GM23338 (cell line): ENCODE results near the gene GRK5. TPM values are rescaled to one million over a fixed set of nuclear protein-coding genes. Genes with fewer than 3 reads are reported as not detected.

Source experiments
- ATAC-seq: fragments of 200-7000 bp; cut with Tn5 transposase; 3 replicates; pipeline ENCODE4 v1.9.1; 2020
- DNase-seq: peaks from one replicate; pipeline ENCODE4 v3.0.0-alpha.2; 2015; ENCODE audit warnings: low spot score
- H2AFZ ChIP-seq: fragments of 200-600 bp; sonication (generic); 2 replicates; pipeline ENCODE4 v1.8.0; 2016; ENCODE audit warnings: antibody characterized with exemption, mild to moderate bottlenecking, moderate library complexity
- H3F3A ChIP-seq: fragments of 200-600 bp; sonication (generic); replicated peaks from 2 replicates; pipeline ENCODE4 v1.8.0; 2017; ENCODE audit warnings: antibody characterized with exemption, mixed run types, low read depth
- H3K27ac ChIP-seq: fragments of 200-600 bp; sonication (generic); 2 replicates; pipeline ENCODE4 v1.6.1; 2016; ENCODE audit warnings: low read depth
- H3K27me3 ChIP-seq: fragments of 200-600 bp; sonication (generic); 2 replicates; pipeline ENCODE4 v1.8.0; 2016; ENCODE audit warnings: mild to moderate bottlenecking, mixed run types, moderate library complexity; ENCODE audit not compliant: insufficient read depth
- H3K36me3 ChIP-seq: fragments of 200-600 bp; sonication (generic); 2 replicates; pipeline ENCODE4 v1.8.0; 2016; ENCODE audit warnings: mild to moderate bottlenecking; ENCODE audit not compliant: insufficient read depth
- H3K4me1 ChIP-seq: fragments of 200-600 bp; sonication (generic); 2 replicates; pipeline ENCODE4 v1.8.0; 2016; ENCODE audit warnings: mild to moderate bottlenecking, moderate library complexity; ENCODE audit not compliant: insufficient read depth
- H3K4me2 ChIP-seq: fragments of 200-600 bp; sonication (generic); 2 replicates; pipeline ENCODE4 v1.7.1; 2017; ENCODE audit warnings: mixed run types
- H3K4me3 ChIP-seq: fragments of 200-600 bp; sonication (generic); 2 replicates; pipeline ENCODE4 v1.6.1; 2016; ENCODE audit warnings: mixed run types
- H3K79me2 ChIP-seq: fragments of 200-600 bp; sonication (generic); replicated peaks from 2 replicates; pipeline ENCODE4 v1.8.0; 2017; ENCODE audit warnings: mild to moderate bottlenecking; ENCODE audit not compliant: insufficient read depth
- H3K9me2 ChIP-seq: fragments of 200-600 bp; sonication (generic); 2 replicates; pipeline ENCODE4 v1.8.0; 2017; ENCODE audit not compliant: insufficient read depth
- H4K20me1 ChIP-seq: fragments of 200-600 bp; sonication (generic); replicated peaks from 2 replicates; pipeline ENCODE4 v1.8.0; 2017; ENCODE audit warnings: mild to moderate bottlenecking; ENCODE audit not compliant: insufficient read depth
- H3K27ac Mint-ChIP-seq: 2 replicates; pipeline ENCODE4 v1.8.0; 2020; ENCODE audit warnings: inconsistent platforms, mild to moderate bottlenecking, moderate library complexity, mixed read lengths
- H3K27me3 Mint-ChIP-seq: 3 replicates; pipeline ENCODE4 v1.8.0; 2022; ENCODE audit warnings: low read depth, mild to moderate bottlenecking, moderate library complexity, mixed read lengths, inconsistent platforms; ENCODE audit not compliant: insufficient read depth, poor library complexity
- H3K36me3 Mint-ChIP-seq: 3 replicates; pipeline ENCODE4 v1.8.0; 2021; ENCODE audit warnings: low read depth, mild to moderate bottlenecking, inconsistent platforms, moderate library complexity, mixed read lengths
- H3K4me1 Mint-ChIP-seq: 3 replicates; pipeline ENCODE4 v1.8.0; 2020; ENCODE audit warnings: mild to moderate bottlenecking, inconsistent platforms, mixed read lengths
- H3K4me3 Mint-ChIP-seq: 3 replicates; pipeline ENCODE4 v1.8.0; 2021; ENCODE audit warnings: moderate library complexity, mild to moderate bottlenecking, inconsistent platforms, mixed read lengths
- H3K9me3 Mint-ChIP-seq: 3 replicates; pipeline ENCODE4 v1.8.0; 2020; ENCODE audit warnings: moderate library complexity, mild to moderate bottlenecking, inconsistent platforms, mixed read lengths
- CREB1 ChIP-seq: fragments of 250-450 bp; sonication (Bioruptor Pico); IDR thresholded peaks from 2 replicates; pipeline ENCODE4 v1.5.0; 2020; ENCODE audit warnings: low read depth, mild to moderate bottlenecking, moderate library complexity
- CTCF ChIP-seq, 2 experiments: fragments of 200-600 bp in 1 of 2; sonication (generic) in 1 of 2; conservative IDR thresholded peaks; 2 replicates each; pipeline versions ENCODE4 v1.5.1 to v1.6.1; 2016 to 2017; ENCODE audit warnings: antibody characterized with exemption in 2 of 2, low read depth in 2 of 2, mild to moderate bottlenecking in 2 of 2, moderate library complexity in 1 of 2
- ETS1 ChIP-seq: IDR thresholded peaks from 2 replicates; pipeline ENCODE4 v1.6.1; 2016; ENCODE audit warnings: antibody characterized with exemption
- EZH2 ChIP-seq: fragments of 200-600 bp; sonication (generic); IDR thresholded peaks from one replicate; pipeline ENCODE4 v1.8.0; 2017; ENCODE audit warnings: antibody characterized with exemption, mild to moderate bottlenecking, low read depth; ENCODE audit not compliant: unreplicated experiment
- EZH2phosphoT487 ChIP-seq: fragments of 200-600 bp; sonication (generic); IDR thresholded peaks from one replicate; pipeline ENCODE4 v1.8.1; 2018; ENCODE audit warnings: antibody characterized with exemption; ENCODE audit not compliant: unreplicated experiment
- JUNB ChIP-seq: IDR thresholded peaks from one replicate; pipeline ENCODE4 v1.6.1; 2016; ENCODE audit warnings: antibody characterized with exemption; ENCODE audit not compliant: unreplicated experiment
- NANOG ChIP-seq: IDR thresholded peaks from 2 replicates; pipeline ENCODE4 v1.6.1; 2016; ENCODE audit warnings: antibody characterized with exemption, borderline replicate concordance
- POLR2AphosphoS5 ChIP-seq: IDR thresholded peaks from 2 replicates; pipeline ENCODE4 v1.6.1; 2016; ENCODE audit warnings: antibody characterized with exemption, low read depth
- REST ChIP-seq: IDR thresholded peaks from one replicate; pipeline ENCODE4 v1.6.1; 2018; ENCODE audit warnings: antibody characterized with exemption; ENCODE audit not compliant: unreplicated experiment
- STAT1 ChIP-seq: IDR thresholded peaks from one replicate; pipeline ENCODE4 v1.6.1; 2016; ENCODE audit warnings: antibody characterized with exemption; ENCODE audit not compliant: unreplicated experiment
- ZNF114 ChIP-seq: fragments of 250-450 bp; sonication (Bioruptor Pico); IDR thresholded peaks from 2 replicates; pipeline ENCODE4 v1.5.0; 2020; ENCODE audit warnings: mild to moderate bottlenecking, moderate library complexity
- ZNF331 ChIP-seq: fragments of 250-450 bp; sonication (Bioruptor Pico); IDR thresholded peaks from 2 replicates; pipeline ENCODE4 v1.5.0; 2020; ENCODE audit warnings: low read depth, mild to moderate bottlenecking, moderate library complexity
- polyA plus RNA-seq: library from polyadenylated mRNA; unstranded; fragments of >200 nt; fragmentation: Nextera tagmentation; extraction: Ambion mirVana; gene quantifications from 2 replicates; pipeline ENCODE4 v1.2.1, GENCODE V29; 2016
- total RNA-seq: library from RNA; depleted of rRNA; stranded (reverse); fragments of >200 nt; shearing (Covaris generic); gene quantifications from 2 replicates; pipeline ENCODE4 v1.2.3, GENCODE V29; 2014
- TF ChIP-seq, protein P1 (sequence below): fragments of 250-450 bp; sonication (Bioruptor Pico); IDR thresholded peaks from 2 replicates; pipeline ENCODE4 v1.5.0; 2020; ENCODE audit warnings: mild to moderate bottlenecking, moderate library complexity

GRK5 gene
- total and polyA plus RNA-seq, 2 experiments from 2014 or later, result 0.53 to 2.0 TPM

DNA sequence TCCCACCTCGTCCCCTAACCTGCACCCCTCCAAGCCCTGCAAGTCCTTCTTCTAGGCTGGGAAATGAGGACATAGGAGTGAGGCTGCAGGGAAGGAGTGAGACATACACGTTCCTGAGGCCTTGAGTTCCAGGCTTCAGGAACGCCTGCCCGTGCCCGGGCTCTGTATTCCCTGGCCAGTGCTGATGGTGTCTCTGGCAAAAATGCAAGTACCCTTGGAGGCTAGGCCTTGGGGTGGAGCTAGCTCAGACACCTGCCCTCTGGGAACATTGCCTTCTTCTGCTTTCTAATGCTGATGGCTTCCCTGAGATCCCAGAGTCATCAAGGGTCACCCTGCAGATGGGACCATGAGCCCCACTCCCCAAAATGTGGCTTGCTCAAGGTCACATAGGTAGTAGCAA is 76.0 kb downstream of the GRK5 start:
- H3K27ac Mint-ChIP-seq, result no peak overlapping the region
- H4K20me1 ChIP-seq, result no peaks in the 10 kb centered on the region
- no peak overlapping the region for H2AFZ ChIP-seq
- DNase-seq, result no peak
- no peaks in the 10 kb centered on the region for H3K36me3 ChIP-seq
- no peaks in the 10 kb centered on the region for H3K79me2 ChIP-seq
- no peak overlapping the region for H3K4me3 ChIP-seq
- H3K4me2 ChIP-seq, result no peak overlapping the region
- H3K4me1 ChIP-seq, result no peaks in the 10 kb centered on the region
- no peaks in the 10 kb centered on the region for H3K27me3 ChIP-seq
- H3K4me3 Mint-ChIP-seq, result no peak overlapping the region
- H3F3A ChIP-seq, result no peaks in the 10 kb centered on the region
- peaks cover 4% of the 10 kb centered on the region; the same call in 1 of the 3 replicates for H3K4me1 Mint-ChIP-seq
- ATAC-seq, result no peak
- H3K9me2 ChIP-seq, result no peaks in the 10 kb centered on the region
- H3K27ac ChIP-seq, result no peak overlapping the region
- TF ChIP-seq JUNB, result no peak
- no peak for TF ChIP-seq POLR2AphosphoS5
- no peak for TF ChIP-seq STAT1
- TF ChIP-seq, protein P1, sequence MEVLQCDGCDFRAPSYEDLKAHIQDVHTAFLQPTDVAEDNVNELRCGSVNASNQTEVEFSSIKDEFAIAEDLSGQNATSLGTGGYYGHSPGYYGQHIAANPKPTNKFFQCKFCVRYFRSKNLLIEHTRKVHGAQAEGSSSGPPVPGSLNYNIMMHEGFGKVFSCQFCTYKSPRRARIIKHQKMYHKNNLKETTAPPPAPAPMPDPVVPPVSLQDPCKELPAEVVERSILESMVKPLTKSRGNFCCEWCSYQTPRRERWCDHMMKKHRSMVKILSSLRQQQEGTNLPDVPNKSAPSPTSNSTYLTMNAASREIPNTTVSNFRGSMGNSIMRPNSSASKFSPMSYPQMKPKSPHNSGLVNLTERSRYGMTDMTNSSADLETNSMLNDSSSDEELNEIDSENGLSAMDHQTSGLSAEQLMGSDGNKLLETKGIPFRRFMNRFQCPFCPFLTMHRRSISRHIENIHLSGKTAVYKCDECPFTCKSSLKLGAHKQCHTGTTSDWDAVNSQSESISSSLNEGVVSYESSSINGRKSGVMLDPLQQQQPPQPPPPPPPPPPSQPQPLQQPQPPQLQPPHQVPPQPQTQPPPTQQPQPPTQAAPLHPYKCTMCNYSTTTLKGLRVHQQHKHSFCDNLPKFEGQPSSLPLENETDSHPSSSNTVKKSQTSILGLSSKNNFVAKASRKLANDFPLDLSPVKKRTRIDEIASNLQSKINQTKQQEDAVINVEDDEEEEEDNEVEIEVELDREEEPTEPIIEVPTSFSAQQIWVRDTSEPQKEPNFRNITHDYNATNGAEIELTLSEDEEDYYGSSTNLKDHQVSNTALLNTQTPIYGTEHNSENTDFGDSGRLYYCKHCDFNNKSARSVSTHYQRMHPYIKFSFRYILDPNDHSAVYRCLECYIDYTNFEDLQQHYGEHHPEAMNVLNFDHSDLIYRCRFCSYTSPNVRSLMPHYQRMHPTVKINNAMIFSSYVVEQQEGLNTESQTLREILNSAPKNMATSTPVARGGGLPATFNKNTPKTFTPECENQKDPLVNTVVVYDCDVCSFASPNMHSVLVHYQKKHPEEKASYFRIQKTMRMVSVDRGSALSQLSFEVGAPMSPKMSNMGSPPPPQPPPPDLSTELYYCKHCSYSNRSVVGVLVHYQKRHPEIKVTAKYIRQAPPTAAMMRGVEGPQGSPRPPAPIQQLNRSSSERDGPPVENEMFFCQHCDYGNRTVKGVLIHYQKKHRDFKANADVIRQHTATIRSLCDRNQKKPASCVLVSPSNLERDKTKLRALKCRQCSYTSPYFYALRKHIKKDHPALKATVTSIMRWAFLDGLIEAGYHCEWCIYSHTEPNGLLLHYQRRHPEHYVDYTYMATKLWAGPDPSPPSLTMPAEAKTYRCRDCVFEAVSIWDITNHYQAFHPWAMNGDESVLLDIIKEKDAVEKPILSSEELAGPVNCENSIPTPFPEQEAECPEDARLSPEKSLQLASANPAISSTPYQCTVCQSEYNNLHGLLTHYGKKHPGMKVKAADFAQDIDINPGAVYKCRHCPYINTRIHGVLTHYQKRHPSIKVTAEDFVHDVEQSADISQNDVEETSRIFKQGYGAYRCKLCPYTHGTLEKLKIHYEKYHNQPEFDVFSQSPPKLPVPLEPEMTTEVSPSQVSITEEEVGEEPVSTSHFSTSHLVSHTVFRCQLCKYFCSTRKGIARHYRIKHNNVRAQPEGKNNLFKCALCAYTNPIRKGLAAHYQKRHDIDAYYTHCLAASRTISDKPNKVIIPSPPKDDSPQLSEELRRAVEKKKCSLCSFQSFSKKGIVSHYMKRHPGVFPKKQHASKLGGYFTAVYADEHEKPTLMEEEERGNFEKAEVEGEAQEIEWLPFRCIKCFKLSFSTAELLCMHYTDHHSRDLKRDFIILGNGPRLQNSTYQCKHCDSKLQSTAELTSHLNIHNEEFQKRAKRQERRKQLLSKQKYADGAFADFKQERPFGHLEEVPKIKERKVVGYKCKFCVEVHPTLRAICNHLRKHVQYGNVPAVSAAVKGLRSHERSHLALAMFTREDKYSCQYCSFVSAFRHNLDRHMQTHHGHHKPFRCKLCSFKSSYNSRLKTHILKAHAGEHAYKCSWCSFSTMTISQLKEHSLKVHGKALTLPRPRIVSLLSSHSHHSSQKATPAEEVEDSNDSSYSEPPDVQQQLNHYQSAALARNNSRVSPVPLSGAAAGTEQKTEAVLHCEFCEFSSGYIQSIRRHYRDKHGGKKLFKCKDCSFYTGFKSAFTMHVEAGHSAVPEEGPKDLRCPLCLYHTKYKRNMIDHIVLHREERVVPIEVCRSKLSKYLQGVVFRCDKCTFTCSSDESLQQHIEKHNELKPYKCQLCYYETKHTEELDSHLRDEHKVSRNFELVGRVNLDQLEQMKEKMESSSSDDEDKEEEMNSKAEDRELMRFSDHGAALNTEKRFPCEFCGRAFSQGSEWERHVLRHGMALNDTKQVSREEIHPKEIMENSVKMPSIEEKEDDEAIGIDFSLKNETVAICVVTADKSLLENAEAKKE (CRISPR knock-in tag), result no peak
- TF ChIP-seq CREB1 (CRISPR knock-in tag), result no peak
- TF ChIP-seq REST, result no peak
- TF ChIP-seq NANOG, result no peak
- TF ChIP-seq EZH2phosphoT487, result no peak
- TF ChIP-seq ZNF114 (CRISPR knock-in tag), result no peak
- no peak for TF ChIP-seq EZH2
- TF ChIP-seq ETS1, result no peak
- no peak for TF ChIP-seq ZNF331 (CRISPR knock-in tag)
- TF ChIP-seq CTCF (conservative IDR thresholded peaks at IDR 0.05; ENCODE audit: low read depth in 2 of 2), result no peak
- H3K36me3 Mint-ChIP-seq, result no peaks in the 10 kb centered on the region
- H3K27me3 Mint-ChIP-seq, result peaks cover 3% of the 10 kb centered on the region
- no peaks in the 10 kb centered on the region for H3K9me3 Mint-ChIP-seq
